ENCODE results near the gene MLXIP. TPM values are rescaled to one million over a fixed set of nuclear protein-coding genes. Genes with fewer than 3 reads are reported as not detected.
"Not testable (repeated sequence)": the region's sequence is repeated elsewhere in the genome, so short reads cannot be mapped to it uniquely, and the experiment has no call there.

MLXIP gene
- total RNA-seq, 1 donor from 2014 or later, result 39.8 TPM

DNA sequence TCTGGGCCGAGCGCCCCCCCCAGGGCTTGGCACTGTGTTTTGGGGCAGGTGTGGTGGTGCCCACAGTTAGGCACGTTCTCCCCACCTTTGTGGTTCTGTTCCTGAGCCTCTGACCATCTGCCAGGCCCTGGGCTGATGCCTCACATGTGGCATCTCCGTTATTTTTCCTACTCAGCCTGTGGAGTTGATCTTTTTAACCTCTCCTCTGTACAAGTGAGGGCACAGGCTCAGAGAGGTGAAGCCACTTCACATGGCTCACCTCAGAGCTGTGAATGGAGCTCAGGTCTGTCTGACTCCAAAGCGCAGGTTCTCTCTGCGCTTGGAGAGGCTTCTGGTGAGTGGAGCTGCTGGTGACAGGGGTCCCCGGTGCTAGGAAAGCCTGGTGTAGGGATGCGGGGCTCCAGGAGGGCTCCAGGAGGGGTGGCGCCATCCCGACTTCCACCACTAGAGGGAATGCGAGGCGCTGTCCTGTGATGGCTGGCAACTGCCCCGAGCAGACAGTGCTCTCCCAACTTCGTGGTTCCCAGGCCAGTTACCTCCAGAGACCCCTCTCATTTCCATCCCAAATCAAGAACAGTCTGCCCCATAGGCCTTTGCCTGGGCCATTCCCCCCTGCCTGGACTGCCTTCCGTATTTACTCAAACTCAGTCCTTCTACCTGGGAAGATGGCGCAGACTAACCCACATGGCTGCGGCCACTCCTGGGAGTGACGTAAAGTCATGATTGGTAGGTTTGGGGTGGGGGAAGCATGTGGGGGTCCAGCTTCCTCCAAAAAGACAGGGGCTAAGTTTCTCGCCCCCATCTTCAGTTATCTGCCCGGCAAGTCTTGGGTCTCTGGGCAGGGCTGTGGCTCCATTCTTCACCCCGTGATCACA, 47.0 kb upstream of the MLXIP start:
- H3K4me1 Mint-ChIP-seq, result peaks cover 41% of the 10 kb centered on the region
- H3K27me3 Mint-ChIP-seq (ENCODE audit: low read depth), result no peaks in the 10 kb centered on the region
- no peak overlapping the region for H3K4me3 Mint-ChIP-seq
- no peak overlapping the region for H3K27ac Mint-ChIP-seq (ENCODE audit: unreplicated experiment)
- peak; percentile 67 for DNase-seq (ENCODE audit: low read depth, low spot score)
- peaks cover 4% of the 10 kb centered on the region for H3K36me3 Mint-ChIP-seq (ENCODE audit: low read depth)
- TF ChIP-seq, protein P1, sequence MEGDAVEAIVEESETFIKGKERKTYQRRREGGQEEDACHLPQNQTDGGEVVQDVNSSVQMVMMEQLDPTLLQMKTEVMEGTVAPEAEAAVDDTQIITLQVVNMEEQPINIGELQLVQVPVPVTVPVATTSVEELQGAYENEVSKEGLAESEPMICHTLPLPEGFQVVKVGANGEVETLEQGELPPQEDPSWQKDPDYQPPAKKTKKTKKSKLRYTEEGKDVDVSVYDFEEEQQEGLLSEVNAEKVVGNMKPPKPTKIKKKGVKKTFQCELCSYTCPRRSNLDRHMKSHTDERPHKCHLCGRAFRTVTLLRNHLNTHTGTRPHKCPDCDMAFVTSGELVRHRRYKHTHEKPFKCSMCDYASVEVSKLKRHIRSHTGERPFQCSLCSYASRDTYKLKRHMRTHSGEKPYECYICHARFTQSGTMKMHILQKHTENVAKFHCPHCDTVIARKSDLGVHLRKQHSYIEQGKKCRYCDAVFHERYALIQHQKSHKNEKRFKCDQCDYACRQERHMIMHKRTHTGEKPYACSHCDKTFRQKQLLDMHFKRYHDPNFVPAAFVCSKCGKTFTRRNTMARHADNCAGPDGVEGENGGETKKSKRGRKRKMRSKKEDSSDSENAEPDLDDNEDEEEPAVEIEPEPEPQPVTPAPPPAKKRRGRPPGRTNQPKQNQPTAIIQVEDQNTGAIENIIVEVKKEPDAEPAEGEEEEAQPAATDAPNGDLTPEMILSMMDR (conservative IDR thresholded peaks at IDR 0.05), result peak; percentile 74
- no peaks in the 10 kb centered on the region for H3K9me3 Mint-ChIP-seq

DNA sequence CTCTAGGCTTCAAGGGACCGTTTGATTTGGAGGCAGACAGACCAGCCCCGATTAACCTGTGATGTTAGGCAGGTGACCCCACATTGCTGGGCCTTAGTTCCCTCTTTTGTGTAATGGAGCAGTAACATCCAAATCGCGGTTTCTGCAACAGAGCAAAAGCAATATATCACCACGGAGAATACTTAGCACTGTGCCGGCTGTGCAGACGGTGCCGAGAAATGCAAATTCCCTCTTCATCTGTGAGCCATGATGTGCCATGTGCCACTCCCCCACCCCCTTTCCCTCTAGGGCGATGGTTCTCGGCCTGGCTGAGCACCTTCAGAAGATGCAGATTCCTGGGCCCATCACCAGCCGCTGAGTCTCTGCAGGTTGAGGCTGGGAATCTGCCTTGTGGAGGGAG, 46.0 kb upstream of the MLXIP start:
- TF ChIP-seq, protein P1 (conservative IDR thresholded peaks at IDR 0.05), result no peak
- no peak for DNase-seq (ENCODE audit: low read depth, low spot score)
- Mint-ChIP-seq H3K9me3 (no peaks in the 10 kb centered on the region), H3K36me3 (ENCODE audit: low read depth) (peaks cover 4% of the 10 kb centered on the region), H3K27me3 (ENCODE audit: low read depth) (no peaks in the 10 kb centered on the region), H3K27ac (ENCODE audit: unreplicated experiment) (no peak overlapping the region), H3K4me3 (no peak overlapping the region), H3K4me1 (peaks cover 33% of the 10 kb centered on the region)

GRCh38 chr12:122035292-122035691, 43.3 kb upstream of the MLXIP start:
- no peaks in the 10 kb centered on the region for H3K27me3 Mint-ChIP-seq (ENCODE audit: low read depth)
- no peaks in the 10 kb centered on the region for H3K9me3 Mint-ChIP-seq
- H3K27ac Mint-ChIP-seq (ENCODE audit: unreplicated experiment), result no peak overlapping the region
- peaks cover 4% of the 10 kb centered on the region for H3K36me3 Mint-ChIP-seq (ENCODE audit: low read depth)
- H3K4me3 Mint-ChIP-seq, result no peak overlapping the region
- H3K4me1 Mint-ChIP-seq, result peaks cover 11% of the 10 kb centered on the region
- TF ChIP-seq, protein P1 (conservative IDR thresholded peaks at IDR 0.05), result no peak
- DNase-seq (ENCODE audit: low read depth, low spot score), result no peak

- no peak for DNase-seq (ENCODE audit: low read depth, low spot score)
- no peaks in the 10 kb centered on the region for H3K9me3 Mint-ChIP-seq
- no peak overlapping the region for H3K4me3 Mint-ChIP-seq
- H3K4me1 Mint-ChIP-seq, result peaks cover 11% of the 10 kb centered on the region
- H3K36me3 Mint-ChIP-seq (ENCODE audit: low read depth), result peaks cover 4% of the 10 kb centered on the region
- TF ChIP-seq, protein P1 (conservative IDR thresholded peaks at IDR 0.05), result no peak
- H3K27ac Mint-ChIP-seq (ENCODE audit: unreplicated experiment), result peak overlapping the region; percentile 78
- no peaks in the 10 kb centered on the region for H3K27me3 Mint-ChIP-seq (ENCODE audit: low read depth)
Observed at GRCh38 chr12:122036153-122036552, 42.4 kb upstream of the MLXIP start.

DNA sequence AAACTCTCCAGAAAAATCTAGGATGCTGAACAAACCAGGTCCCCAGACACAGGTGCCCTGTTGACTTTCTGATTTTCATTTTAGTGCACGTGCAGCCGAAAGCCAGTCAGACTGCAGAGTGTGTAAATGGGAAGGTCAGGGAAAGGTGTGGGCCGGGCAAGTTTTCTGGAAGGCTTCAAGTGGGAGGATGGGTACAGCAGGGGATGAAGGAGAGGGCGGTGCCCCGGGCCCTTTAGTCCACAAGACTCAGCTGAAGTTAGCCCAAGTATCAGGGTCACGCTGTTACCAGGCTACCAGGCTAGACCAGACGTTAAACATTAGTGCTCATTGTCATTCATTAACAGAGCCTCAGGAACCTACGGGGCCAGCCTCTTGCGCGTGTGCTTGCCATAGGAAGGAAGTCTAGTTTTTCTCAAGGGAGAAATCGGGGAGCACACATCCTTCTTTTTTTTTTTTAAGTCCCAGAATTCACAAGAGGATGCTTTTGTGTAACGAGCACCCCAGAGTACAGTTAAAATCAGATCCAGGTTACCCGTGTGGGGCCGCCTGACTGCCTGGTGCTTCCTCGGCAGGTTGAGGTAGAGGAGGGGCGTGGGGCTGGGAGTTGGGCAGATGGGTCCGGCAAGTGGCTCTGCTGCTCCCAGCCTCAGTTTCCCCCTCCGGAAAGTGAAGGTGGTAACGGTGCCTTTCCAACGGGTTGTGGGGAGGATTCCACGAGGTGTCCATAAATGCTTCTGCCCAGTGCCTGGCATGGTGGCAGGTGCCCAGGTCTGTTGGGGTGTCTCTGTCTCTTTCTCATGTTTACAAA, 37.8 kb upstream of the MLXIP start:
- H3K4me3 Mint-ChIP-seq, result no peak overlapping the region
- no peak for DNase-seq (ENCODE audit: low read depth, low spot score)
- H3K9me3 Mint-ChIP-seq, result no peaks in the 10 kb centered on the region
- H3K27ac Mint-ChIP-seq (ENCODE audit: unreplicated experiment), result peak overlapping the region; percentile 12
- TF ChIP-seq, protein P1 (conservative IDR thresholded peaks at IDR 0.05), result no peak
- H3K27me3 Mint-ChIP-seq (ENCODE audit: low read depth), result no peaks in the 10 kb centered on the region
- H3K36me3 Mint-ChIP-seq (ENCODE audit: low read depth), result peaks cover 7% of the 10 kb centered on the region
- H3K4me1 Mint-ChIP-seq, result no peaks in the 10 kb centered on the region

DNA sequence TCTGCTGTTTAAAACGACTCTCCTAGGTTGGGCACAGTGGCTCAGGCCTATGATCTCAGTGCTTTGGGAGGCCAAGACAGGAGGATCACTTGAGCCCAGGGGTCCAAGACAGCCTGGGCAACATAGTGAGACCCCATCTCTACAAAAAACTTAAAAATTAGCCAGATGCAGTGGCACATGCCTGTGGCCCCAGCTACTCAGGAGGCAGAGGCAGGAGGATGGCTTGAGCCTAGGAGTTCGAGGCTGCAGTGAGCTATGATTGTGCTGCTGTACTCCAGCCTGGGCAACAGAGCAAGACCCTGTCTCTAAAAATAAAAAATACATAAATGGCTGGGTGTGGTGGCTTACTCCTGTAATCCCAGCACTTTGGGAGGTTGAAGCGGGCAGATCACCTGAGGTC, 37.1 kb upstream of the MLXIP start:
- H3K9me3 Mint-ChIP-seq; H3K4me3 Mint-ChIP-seq; H3K27ac Mint-ChIP-seq (ENCODE audit: unreplicated experiment); H3K36me3 Mint-ChIP-seq (ENCODE audit: low read depth); H3K4me1 Mint-ChIP-seq; DNase-seq (ENCODE audit: low read depth, low spot score); H3K27me3 Mint-ChIP-seq (ENCODE audit: low read depth): not testable (repeated sequence)

Measured in neural crest cell (in vitro differentiated cells).